ENCODE data around the gene YAE1.
"Not testable (repeated sequence)": the region's sequence is repeated elsewhere in the genome, so short reads cannot be mapped to it uniquely, and the experiment has no call there.

The YAE1 gene

DNA sequence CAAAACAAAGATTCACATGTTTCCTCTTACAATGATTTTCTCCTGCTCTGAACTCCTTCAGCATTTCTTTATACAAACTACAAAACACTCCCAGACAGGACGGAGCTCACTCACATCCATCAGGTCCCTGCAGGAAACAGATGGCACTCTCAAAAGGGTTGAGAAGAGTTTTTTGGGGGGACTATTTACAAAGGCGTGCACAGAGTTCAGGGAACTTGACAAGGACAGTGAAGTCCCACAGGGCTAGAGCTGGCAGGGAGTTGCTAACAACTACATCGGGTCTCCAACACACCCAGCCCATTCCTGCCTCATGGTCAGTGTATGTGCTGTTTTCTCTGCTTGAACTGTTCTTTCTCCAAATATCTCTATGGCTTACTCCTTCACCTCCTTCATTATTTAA, 24.7 kb upstream of the YAE1 start:
- TF ChIP-seq, protein P1, sequence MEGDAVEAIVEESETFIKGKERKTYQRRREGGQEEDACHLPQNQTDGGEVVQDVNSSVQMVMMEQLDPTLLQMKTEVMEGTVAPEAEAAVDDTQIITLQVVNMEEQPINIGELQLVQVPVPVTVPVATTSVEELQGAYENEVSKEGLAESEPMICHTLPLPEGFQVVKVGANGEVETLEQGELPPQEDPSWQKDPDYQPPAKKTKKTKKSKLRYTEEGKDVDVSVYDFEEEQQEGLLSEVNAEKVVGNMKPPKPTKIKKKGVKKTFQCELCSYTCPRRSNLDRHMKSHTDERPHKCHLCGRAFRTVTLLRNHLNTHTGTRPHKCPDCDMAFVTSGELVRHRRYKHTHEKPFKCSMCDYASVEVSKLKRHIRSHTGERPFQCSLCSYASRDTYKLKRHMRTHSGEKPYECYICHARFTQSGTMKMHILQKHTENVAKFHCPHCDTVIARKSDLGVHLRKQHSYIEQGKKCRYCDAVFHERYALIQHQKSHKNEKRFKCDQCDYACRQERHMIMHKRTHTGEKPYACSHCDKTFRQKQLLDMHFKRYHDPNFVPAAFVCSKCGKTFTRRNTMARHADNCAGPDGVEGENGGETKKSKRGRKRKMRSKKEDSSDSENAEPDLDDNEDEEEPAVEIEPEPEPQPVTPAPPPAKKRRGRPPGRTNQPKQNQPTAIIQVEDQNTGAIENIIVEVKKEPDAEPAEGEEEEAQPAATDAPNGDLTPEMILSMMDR (IDR thresholded peaks at IDR 0.05; ENCODE audit: low read length), result no peak
- no peak for TF ChIP-seq EZH2 (IDR thresholded peaks at IDR 0.05; ENCODE audit: borderline replicate concordance, low read length)
- Histone ChIP-seq H3K27ac (ENCODE audit: low read depth, low read length, poor library complexity, severe bottlenecking) (no peak overlapping the region), H3K4me1 (ENCODE audit: insufficient read depth, low read length, severe bottlenecking) (no peaks in the 10 kb centered on the region)

DNA sequence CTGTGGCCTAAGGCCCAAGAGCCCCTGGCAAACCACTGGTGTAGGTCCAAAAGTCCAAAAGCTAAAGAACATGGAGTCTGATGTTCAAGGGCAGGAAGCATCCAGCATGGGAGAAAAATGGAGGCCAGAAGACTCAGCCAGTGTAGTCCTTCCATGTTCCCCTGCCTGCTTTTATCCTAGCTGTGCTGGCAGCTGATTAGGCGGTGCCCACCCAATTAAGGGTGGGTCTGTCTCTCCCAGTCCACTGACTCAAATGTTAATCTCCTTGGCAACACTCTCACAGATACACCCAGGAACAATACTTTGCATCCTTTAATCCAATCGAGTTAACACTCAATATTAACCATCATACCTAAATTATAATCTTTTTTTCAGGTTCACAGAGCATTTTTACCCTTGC, 21.4 kb upstream of the YAE1 start:
- not testable (repeated sequence) for H4K20me1 ChIP-seq (ENCODE audit: insufficient read depth, low read length); H3K4me3 ChIP-seq (ENCODE audit: low read depth, low read length, poor library complexity, severe bottlenecking); H3K9me3 ChIP-seq (ENCODE audit: low read length); H3K9me2 ChIP-seq (ENCODE audit: low read depth, low read length); H3K4me1 ChIP-seq (ENCODE audit: insufficient read depth, low read length, severe bottlenecking); H3K4me2 ChIP-seq (ENCODE audit: low read length); H3K27me3 ChIP-seq (ENCODE audit: insufficient read depth, low read length); H3K36me3 ChIP-seq (ENCODE audit: insufficient read depth, low read length); H3K79me2 ChIP-seq (ENCODE audit: insufficient read depth, low read length); H3K27ac ChIP-seq (ENCODE audit: low read depth, low read length, poor library complexity, severe bottlenecking); H2AFZ ChIP-seq (ENCODE audit: low read length); H3K9ac ChIP-seq (ENCODE audit: low read length); H3F3A ChIP-seq (ENCODE audit: insufficient read depth, low read length)

More for the DNA sequence above, 24.7 kb upstream of the YAE1 start:
- no peak overlapping the region for H3K4me2 ChIP-seq (ENCODE audit: low read length)
- H3K27me3 ChIP-seq (ENCODE audit: insufficient read depth, low read length), result peaks cover 4% of the 10 kb centered on the region; the same call in 1 of the 2 replicates
- H3F3A ChIP-seq (ENCODE audit: insufficient read depth, low read length), result no peaks in the 10 kb centered on the region
- no peaks in the 10 kb centered on the region for H4K20me1 ChIP-seq (ENCODE audit: insufficient read depth, low read length)
- no peak overlapping the region for H2AFZ ChIP-seq (ENCODE audit: low read length)
- no peaks in the 10 kb centered on the region for H3K9me3 ChIP-seq (ENCODE audit: low read length)
- no peak overlapping the region for H3K9ac ChIP-seq (ENCODE audit: low read length)
- no peaks in the 10 kb centered on the region for H3K36me3 ChIP-seq (ENCODE audit: insufficient read depth, low read length)
- H3K9me2 ChIP-seq (ENCODE audit: low read depth, low read length), result no peaks in the 10 kb centered on the region
- H3K79me2 ChIP-seq (ENCODE audit: insufficient read depth, low read length), result no peaks in the 10 kb centered on the region
- H3K4me3 ChIP-seq (ENCODE audit: low read depth, low read length, poor library complexity, severe bottlenecking), result no peak overlapping the region

DNA sequence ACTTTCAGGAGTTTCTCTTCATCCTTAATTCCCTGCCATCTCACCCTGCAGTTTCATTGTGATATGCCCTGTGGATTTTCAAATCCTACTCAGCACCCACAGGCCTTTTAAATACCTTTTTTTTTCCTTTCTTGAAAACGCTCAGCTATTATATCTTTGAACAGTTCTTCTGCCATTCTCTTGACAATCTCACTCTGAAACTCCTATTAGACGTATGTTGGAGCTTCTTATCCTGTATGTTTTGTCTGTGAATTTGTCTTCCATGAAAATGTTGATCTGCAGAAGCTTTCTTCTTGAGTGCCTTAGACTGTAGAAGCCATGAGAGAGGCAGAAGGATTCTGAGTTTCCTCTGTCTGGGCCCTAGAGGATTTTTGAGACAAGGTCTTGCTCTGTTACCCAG, 18.9 kb upstream of the YAE1 start:
- no peak overlapping the region for H3K4me3 ChIP-seq (ENCODE audit: low read depth, low read length, poor library complexity, severe bottlenecking)
- H3K4me2 ChIP-seq (ENCODE audit: low read length), result no peak overlapping the region
- no peaks in the 10 kb centered on the region for H3K79me2 ChIP-seq (ENCODE audit: insufficient read depth, low read length)
- H4K20me1 ChIP-seq (ENCODE audit: insufficient read depth, low read length), result no peaks in the 10 kb centered on the region
- no peaks in the 10 kb centered on the region for H3K9me2 ChIP-seq (ENCODE audit: low read depth, low read length)
- H3K36me3 ChIP-seq (ENCODE audit: insufficient read depth, low read length), result no peaks in the 10 kb centered on the region
- H3K9me3 ChIP-seq (ENCODE audit: low read length), result peaks cover 6% of the 10 kb centered on the region
- 0 out of 2 replicates have a peak, but pooled peaks cover 4% of the 10 kb centered on the region for H3K27me3 ChIP-seq (ENCODE audit: insufficient read depth, low read length)
- no peaks in the 10 kb centered on the region for H3F3A ChIP-seq (ENCODE audit: insufficient read depth, low read length)
- no peak overlapping the region for H3K9ac ChIP-seq (ENCODE audit: low read length)
- no peaks in the 10 kb centered on the region for H3K4me1 ChIP-seq (ENCODE audit: insufficient read depth, low read length, severe bottlenecking)
- H3K27ac ChIP-seq (ENCODE audit: low read depth, low read length, poor library complexity, severe bottlenecking), result no peak overlapping the region
- TF ChIP-seq, protein P1 (IDR thresholded peaks at IDR 0.05; ENCODE audit: low read length), result no peak
- no peak for TF ChIP-seq EZH2 (IDR thresholded peaks at IDR 0.05; ENCODE audit: borderline replicate concordance, low read length)
- no peak overlapping the region for H2AFZ ChIP-seq (ENCODE audit: low read length)

DNA sequence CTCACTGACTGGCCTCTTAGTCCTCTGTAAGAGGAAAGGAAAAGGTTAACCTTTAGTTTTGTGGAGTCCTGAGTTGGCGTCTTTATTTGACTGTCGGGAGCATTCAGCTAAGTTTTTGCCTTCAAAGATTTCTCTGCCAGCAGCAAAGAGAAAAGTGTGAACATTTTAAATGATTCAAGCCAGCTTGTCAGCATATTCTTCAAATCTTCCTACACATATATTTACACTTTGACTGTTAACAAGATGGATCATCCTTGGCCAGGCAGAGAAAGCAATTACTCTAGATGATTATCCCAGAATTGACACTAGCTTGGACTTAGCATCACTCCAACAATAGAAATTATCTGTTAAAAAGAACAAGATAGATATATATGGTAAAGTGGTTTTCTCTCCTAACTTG, 15.8 kb upstream of the YAE1 start:
- no peaks in the 10 kb centered on the region for H3F3A ChIP-seq (ENCODE audit: insufficient read depth, low read length)
- H3K4me1 ChIP-seq (ENCODE audit: insufficient read depth, low read length, severe bottlenecking), result no peaks in the 10 kb centered on the region
- H3K4me3 ChIP-seq (ENCODE audit: low read depth, low read length, poor library complexity, severe bottlenecking), result no peak overlapping the region
- no peak overlapping the region for H3K4me2 ChIP-seq (ENCODE audit: low read length)
- H3K27me3 ChIP-seq (ENCODE audit: insufficient read depth, low read length), result no peaks in the 10 kb centered on the region
- no peak overlapping the region for H3K9ac ChIP-seq (ENCODE audit: low read length)
- no peaks in the 10 kb centered on the region for H3K79me2 ChIP-seq (ENCODE audit: insufficient read depth, low read length)
- H3K27ac ChIP-seq (ENCODE audit: low read depth, low read length, poor library complexity, severe bottlenecking), result no peak overlapping the region
- H2AFZ ChIP-seq (ENCODE audit: low read length), result no peak overlapping the region
- no peaks in the 10 kb centered on the region for H3K36me3 ChIP-seq (ENCODE audit: insufficient read depth, low read length)
- TF ChIP-seq EZH2 (IDR thresholded peaks at IDR 0.05; ENCODE audit: borderline replicate concordance, low read length), result no peak
- TF ChIP-seq, protein P1 (IDR thresholded peaks at IDR 0.05; ENCODE audit: low read length), result no peak
- H4K20me1 ChIP-seq (ENCODE audit: insufficient read depth, low read length), result no peaks in the 10 kb centered on the region
- H3K9me2 ChIP-seq (ENCODE audit: low read depth, low read length), result no peaks in the 10 kb centered on the region
- peaks cover 6% of the 10 kb centered on the region for H3K9me3 ChIP-seq (ENCODE audit: low read length)
